Inferior parietal cortex (tissue), 1 donor: Measurements from ENCODE around the gene SPATC1L.
"Not testable (repeated sequence)": the region's sequence is repeated elsewhere in the genome, so short reads cannot be mapped to it uniquely, and the experiment has no call there.

Experiments used
- DNase-seq: peaks from one replicate; pipeline ENCODE4 v3.0.0-alpha.2; 2016; ENCODE audit errors: extremely low spot score

Gene SPATC1L

GRCh38 chr21:46151261-46151988 is 32.8 kb downstream of the SPATC1L start:
- DNase-seq = no peak

- no peak for DNase-seq
These were observed 33.7 kb downstream of the SPATC1L start for GRCh38 chr21:46150491-46151121.

GRCh38 chr21:46150073-46150472 is 34.2 kb downstream of the SPATC1L start:
- no peak for DNase-seq

GRCh38 chr21:46149205-46149901 is 34.9 kb downstream of the SPATC1L start:
- DNase-seq = no peak

GRCh38 chr21:46148106-46148505 is 36.2 kb downstream of the SPATC1L start:
- DNase-seq = no peak

GRCh38 chr21:46147429-46147828 is 36.8 kb downstream of the SPATC1L start:
- not testable (repeated sequence) for DNase-seq

GRCh38 chr21:46146856-46147255 is 37.4 kb downstream of the SPATC1L start:
- no peak for DNase-seq

GRCh38 chr21:46145840-46146691 is 38.2 kb downstream of the SPATC1L start:
- DNase-seq = no peak

GRCh38 chr21:46145159-46145839 is 39.0 kb downstream of the SPATC1L start:
- no peak for DNase-seq

GRCh38 chr21:46144464-46145070 is 39.7 kb downstream of the SPATC1L start:
- DNase-seq = no peak

- no peak for DNase-seq
These were observed 41.4 kb downstream of the SPATC1L start for GRCh38 chr21:46142582-46143473.

GRCh38 chr21:46141767-46142581 is 42.3 kb downstream of the SPATC1L start:
- no peak for DNase-seq

- not testable (repeated sequence) for DNase-seq
These were observed 43.8 kb downstream of the SPATC1L start for GRCh38 chr21:46140352-46141003.

GRCh38 chr21:46139686-46140085 is 44.6 kb downstream of the SPATC1L start:
- DNase-seq = no peak

GRCh38 chr21:46138383-46138970 is 45.8 kb downstream of the SPATC1L start:
- no peak for DNase-seq

- DNase-seq = no peak
These were observed 46.4 kb downstream of the SPATC1L start for GRCh38 chr21:46137908-46138307.

- no peak for DNase-seq
These were observed 47.4 kb downstream of the SPATC1L start for GRCh38 chr21:46136739-46137349.
